AG08396 (cell line): ENCODE results near the gene ZNF276.
"Not testable (repeated sequence)": the region's sequence is repeated elsewhere in the genome, so short reads cannot be mapped to it uniquely, and the experiment has no call there.

ENCODE experiments used
- DNase-seq: peaks from one replicate; pipeline ENCODE4 v3.0.0; 2012; ENCODE audit warnings: low spot score, mixed read lengths

The ZNF276 gene

DNA sequence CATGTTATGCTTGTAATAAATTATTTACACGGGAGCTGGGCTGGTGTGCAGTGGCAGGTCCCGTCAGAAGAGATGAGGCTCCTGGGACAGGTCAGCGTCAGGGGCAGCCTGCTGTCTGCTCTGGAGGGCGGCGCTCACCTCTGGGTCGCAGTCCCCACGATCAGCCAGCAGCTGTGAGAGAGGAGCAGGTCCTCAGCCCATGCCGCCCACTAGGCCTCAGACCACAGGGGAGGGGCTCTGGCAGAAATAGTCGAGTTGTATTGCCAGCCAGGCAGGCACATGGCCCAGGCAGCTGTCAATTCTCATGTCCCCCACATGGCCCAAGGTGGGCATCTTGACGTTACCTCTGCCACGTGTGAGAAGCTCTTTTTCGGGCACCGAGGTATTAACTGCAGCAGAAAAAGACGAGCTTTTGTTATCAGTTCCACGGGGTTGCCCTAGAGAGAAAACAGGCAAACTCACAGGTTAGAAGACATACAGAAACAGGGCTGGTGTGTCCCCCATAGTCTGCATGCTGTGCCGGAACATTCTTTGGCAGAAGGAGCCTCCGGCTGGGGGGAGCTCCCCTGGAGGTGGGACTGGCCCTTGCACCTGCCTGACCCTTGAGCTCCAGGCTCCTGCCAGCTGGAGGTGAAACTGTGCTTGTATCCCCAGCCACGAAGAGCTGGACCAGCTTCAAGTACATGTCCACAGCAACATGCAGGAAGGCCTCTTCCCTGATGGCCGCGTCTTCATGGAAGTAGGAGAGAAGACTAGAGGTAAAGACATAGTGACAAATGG is 17.4 kb downstream of the ZNF276 start:
- DNase-seq: no peak

DNA sequence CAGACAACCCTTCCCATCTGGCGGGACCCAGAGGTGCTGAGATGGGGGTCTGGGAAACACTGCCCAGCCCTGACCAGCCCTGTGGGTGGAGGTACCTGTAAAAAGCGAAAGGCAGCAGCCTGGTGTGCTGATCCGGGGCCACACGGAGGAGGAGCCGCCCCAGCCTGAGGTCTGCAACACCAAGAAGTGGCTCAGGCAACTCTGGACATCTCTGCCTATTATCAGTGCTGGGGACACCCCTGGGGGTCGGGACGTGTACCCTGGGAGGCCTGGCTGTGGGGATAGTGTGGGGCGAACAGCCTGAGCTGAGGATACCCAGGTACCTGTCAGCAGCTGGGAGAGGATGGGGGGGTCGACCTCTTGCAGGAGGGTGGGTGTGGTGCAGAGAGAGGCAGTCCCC is 18.0 kb downstream of the ZNF276 start:
- no peak for DNase-seq

DNA sequence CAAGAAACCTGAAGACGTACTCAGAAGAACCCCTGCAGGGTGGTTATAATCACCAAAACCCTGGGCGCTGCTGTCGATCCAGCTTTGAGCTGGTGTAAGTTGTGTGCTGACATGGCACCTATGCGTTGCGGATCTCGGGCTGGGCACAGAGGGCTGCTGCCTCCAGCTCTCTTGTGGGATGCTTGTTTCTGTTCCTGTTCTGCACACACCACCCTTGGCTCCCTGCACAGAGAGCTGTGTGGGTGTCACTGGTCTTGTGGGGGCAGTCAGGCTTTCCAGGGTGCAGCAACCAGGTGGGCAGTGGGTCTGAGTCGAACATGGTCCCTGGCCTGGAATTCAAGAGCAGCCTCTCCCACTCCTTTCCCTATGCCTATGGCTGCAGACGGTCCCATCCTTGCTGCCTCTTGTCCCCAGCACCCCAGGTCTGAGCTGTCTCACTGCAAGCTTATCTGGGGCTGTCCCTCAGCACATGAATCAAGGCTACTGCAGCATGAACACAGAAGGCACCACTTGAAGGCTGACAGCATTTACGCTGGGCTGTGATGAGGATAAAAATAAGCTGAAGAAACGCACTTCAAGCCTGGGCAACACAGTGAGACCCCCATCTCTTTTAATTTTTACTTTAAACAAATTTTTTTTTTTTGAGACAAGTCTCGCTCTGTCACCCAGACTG is 20.1 kb downstream of the ZNF276 start:
- DNase-seq: no peak

DNA sequence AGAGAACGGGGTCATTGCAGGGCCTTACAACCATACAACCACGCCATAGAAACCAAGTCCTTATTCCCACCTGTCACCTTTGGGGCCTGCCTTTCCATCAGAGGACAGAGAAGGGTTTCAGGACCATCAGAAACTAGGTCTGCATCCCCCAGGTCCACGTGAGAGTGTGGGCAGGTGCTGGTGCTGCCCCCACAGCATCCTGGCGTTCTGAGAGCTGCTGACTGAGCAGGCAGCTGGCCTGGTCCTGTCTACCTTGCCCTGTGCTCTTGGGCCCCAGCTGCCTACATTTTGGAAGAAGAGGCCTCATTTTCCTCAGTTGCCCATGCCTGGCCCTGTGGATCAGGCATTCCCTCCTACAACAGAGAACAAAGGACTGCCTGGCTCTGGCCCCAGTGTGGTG is 21.6 kb downstream of the ZNF276 start:
- no peak for DNase-seq

DNA sequence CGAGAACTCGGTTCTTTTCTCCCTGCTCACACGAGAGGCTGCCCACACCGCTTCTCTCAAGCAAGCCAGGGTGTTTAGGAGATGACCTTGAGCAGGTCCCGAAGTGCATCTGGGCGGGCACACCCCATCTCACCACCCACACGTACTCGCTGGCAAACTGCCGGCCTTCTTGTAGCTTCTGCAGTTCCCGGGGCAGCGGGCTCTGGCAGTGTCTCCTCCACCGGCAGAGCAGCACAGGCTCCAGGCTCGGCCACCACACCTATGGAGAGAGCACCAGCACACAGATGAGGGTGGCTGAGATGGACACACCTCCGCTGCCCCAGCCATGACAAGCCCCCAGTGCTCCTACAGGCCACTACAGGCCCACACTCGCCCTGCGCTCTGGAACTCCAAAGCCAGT is 23.5 kb downstream of the ZNF276 start:
- no peak for DNase-seq

DNA sequence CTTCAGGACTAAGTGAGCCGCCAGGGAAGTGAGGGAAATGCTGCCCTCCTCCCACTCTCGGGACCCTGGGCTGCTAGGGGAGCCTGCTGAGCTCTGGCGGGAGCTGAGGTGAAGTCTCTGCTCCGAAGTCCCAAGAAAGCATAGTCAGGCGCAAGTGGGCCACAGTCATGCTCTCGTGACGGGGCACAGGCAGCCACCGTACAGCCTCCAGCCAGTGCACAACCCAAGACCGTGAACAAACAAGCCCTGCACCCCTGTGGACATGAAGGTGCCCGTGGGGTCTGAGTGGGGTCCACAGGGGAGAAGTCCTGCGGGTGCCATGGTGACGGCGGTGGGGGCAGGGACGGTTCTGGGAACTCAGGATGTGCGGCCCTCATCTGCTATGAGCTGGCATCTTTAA is 24.7 kb downstream of the ZNF276 start:
- DNase-seq: no peak

DNA sequence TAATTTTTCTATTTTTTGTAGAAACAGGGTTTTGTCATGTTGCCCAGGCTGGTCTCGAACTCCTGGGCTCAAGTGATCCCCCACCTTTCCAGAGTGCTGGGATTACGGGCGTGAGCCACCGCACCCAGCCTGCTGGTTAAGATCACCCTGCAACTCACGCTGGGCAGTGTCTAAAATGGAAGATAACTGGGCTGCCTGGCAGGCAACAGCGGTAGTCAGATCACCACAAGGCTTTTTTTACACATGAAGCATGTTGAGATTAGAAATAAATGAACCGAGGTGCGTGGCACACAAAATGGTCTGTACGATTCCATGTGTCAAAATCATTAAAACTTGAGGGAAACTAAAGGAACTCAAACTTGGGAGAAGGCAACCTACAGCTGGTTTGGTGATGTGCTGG is 26.7 kb downstream of the ZNF276 start:
- no peak for DNase-seq

DNA sequence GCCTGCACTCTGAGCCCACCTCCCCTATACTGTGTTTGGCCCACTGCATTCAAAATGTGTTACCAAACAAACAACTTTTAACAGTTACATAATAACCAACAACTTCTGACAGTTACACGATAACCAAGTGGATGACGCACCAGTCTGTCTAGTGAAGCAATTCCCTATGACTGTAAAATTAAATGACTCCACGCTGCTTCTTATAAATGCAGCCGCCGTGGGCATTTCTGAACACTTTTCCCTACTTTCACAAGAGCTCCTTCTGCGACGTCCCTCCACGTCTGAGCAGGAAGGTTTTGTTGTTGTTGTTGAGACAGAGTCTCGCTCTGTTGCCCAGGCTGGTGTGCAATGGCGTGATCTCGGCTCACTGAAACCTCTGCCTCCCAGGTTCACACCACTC is 27.6 kb downstream of the ZNF276 start:
- no peak for DNase-seq

DNA sequence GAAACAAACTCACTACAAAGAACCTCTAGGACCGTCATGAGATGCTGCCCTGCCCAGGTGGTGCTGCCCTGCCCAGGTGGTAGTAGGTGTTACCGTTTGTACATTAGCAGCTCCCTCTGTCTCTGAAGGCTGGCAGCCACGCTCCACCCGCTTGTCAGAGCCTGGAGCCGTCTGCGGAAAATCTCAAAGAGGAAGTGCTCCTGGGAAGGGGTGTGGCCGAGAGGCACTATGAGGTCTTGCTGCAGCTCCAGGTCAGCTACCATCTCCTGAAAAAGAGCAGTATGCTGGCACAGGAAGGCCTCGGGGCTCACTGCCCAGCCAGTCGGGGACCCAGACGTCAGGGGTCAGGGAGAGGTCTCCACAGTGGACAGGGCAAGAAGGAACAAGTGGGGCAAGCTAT is 28.3 kb downstream of the ZNF276 start:
- DNase-seq: no peak

DNA sequence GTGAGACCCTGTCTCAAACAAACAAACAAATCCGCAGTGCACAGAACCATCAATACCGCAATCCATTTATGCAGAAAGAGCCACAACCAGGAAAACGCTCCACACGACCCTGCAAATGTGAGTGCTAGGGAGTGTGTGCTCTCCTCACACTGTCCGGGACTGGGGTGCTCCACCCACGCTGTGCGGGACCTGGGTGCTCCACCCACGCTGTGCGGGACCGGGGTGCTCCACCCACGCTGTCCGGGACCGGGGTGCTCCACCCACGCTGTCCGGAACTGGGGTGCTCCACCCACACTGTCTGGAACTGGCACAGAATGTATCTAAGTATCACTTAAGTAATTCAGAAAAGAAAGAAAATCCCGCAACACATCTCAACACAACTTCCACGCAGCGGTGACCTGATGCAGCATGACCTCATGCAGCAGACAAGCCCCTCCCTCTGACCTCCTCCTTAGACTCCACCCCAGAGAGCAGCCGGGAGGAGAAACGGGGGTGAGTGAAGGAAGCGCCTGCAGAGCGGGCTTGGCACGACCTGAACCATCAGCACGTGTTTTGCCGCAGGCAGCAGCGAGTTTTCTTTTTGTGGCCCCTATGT is 38.5 kb downstream of the ZNF276 start:
- no peak for DNase-seq

DNA sequence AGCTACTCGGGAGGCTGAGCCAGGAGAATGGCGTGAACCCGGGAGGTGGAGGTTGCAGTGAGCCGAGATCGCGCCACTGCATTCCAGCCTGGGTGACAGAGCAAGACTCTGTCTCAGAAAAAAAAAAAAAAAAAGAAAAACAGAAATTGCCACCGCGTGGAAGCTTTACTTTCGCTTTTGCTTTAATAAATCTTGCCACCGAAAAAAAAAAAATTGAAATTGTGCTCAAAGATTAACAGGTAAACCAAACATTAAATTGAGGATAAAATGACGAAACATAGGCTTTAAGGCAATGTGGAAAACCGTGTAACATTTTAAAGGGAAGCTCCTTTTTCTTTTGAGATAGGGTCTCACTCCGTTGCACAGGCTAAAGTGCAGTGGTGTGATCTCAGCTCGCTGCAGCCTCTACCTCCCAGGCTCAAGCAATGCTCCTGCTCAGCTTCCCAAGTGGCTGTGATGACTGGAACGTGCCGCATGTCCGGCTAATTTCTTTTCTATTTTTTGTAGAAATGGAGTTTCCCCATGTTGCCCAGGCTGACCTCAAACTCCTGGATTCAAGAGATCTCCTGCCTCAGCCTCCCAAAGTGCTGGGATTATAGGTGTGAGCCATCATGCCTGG is 40.1 kb downstream of the ZNF276 start:
- DNase-seq: no peak

DNA sequence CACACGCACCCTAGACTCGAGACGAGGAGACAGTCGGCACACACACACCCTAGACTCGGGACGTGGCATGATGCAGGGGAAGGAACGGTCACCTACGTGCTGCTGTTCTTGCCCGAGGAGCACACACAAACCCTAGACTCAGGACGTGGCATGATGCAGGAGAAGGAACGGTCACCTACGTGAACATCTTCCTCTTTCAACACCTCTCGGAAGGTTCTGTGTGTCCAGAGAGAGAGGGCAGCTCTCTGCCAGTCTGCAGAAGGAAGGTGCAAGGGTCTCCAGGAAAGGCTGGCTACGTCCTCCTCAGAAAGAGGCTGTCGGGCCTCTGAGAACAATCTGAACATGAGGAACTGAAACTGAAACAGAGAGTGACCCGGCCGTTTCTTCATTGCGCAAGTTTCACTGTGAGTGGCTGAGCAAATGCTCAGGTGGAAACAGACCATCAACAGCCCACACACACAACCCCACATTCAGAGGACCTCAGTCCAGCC is 43.4 kb downstream of the ZNF276 start:
- no peak for DNase-seq

DNA sequence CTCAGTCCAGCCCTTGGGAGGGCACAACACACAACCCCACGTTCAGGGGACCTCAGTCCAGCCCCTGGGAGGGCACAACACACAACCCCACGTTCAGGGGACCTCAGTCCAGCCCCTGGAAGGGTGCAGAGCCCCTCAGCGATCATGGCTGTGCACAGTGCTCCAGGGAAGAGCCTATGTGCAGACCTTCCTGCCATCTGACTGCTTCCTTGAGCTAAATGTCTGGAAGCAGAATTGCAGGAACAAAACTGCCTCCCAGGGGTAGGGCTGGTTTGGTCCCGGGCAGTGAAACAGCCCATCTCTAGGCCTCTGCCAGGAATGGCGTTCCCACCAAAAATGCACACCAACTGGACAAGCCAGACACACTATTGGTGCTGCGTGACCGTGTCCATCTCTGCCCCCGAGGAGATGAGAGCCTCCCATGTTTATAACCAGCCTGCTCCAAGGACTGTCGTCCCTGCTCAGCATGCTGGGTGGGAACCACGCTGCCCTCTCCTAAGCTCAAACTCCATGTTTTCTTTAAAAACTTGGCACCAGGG is 44.0 kb downstream of the ZNF276 start:
- no peak for DNase-seq

DNA sequence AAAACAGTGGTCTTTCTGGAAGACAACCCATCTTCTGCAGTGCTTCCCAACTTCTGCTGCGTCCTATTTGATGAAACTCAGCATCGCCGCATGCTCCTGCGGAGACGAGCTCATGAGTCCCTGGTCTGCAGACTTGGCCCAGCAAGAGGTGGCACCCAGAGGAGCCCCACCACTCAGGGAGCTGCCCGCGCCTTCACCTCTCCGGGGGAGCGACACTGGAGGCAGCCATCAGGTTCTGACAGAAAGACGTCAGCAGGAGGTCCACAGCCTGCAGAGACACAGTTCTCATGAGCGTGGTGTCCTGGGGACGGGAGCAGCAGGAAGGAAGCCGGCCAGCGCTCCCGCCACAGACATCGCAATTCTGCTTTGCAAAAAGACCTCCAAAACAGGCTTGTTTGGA is 49.0 kb downstream of the ZNF276 start:
- DNase-seq: no peak

DNA sequence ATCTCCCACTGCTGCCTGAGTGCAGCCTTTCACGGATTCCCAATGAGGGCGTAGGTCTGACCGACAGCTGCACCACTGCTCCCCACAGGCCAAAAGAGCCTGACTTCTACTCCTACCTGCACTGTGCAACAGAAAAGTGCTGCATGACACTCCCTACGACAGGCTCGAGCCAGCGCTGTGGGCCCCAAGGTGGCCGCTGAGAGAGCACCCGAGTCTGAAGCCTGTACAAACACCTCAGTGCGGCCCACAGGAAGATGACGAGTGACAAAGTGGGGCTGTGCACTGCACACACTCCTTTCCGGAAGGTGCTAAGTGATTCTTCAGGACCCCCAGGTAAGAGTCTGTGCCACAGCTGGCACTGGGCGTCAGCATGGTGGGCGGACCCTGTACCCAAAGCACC is 53.9 kb downstream of the ZNF276 start:
- no peak for DNase-seq

DNA sequence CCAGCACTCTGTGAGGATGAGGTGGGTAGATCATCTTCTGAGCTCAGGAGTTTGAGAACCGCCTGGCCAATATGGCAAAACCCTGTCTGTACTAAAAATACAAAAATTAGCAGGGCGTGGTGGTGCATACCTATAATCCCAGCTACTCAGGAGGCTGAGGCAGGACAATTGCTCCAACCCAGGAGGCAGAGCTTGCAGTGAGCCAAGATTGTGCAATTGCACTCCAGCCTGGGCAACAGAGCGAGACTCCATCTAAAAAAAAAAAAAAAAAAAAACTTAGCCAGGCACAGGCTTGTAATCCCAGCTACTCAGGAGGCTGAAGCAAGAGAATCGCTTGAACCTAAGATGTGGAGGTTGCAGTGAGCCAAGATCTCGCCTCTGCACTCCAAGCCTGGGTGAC is 56.9 kb downstream of the ZNF276 start:
- not testable (repeated sequence) for DNase-seq

DNA sequence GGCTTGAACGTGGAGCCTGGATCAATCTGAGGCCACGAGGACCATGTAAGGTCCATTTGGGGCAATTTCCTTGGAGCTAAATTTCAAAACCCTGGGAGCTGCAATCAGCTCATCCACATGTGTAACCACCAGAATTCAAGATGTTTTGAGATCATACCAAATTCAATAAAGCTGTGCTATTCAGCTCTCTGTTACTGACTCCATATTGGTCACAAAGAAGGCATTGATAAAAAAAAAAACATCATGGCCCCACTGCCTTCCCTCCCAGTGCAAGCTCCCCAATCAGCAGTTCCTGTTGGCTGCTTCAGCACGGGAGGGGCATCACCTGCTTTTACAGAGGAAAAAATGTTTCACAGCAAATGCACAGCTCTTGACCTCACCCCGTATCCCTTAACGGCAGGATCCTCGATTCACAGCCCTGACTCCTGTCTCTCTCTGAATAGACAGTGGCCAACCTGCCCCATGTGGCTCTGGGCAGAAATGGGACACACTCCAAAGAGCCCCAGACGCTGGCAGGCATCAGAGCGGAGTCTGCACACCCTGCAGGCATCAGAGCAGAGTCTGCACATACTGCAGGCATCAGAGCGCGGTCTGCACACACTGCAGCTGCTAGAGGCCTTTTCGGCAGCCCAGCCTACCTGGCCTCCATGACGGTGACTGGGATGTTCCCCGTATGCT is 58.0 kb downstream of the ZNF276 start:
- DNase-seq: no peak

DNA sequence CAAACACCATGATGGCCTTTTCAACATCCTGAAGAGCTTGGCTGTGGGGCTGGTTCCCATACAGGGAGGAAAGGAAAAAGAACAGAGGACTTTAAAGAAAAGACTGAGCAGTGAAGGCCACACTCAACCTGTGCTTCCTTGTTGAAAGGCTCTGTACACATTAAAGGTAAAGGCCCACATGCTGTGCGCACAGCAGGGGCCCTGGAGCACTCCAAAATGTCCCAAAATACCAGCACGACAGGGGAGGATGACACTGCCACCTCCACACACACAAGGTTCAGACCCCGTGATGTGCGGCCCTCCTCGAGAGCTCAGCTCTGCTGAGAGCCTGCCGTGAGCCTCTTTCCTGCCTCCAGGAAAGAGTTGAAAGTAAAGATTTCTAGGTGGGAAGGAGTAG is 58.6 kb downstream of the ZNF276 start:
- no peak for DNase-seq

DNA sequence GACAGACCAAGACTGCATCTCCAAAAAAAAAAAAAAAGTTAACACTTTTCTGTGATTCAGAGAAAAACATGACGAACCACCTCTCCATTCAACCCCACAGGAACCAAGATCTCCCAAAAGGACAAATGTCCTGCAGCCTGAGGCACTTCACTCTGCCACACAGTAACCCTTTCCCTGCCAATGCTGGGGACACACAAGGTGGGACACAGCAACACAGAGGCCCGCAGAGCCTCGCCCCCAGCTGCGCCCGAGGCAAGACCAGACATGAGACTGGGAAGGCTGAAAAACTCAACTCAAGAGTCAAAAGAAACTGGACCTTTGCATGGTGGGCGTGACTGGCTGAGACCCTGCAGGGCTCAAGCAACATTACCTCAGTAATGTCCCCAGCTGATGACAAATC is 61.2 kb downstream of the ZNF276 start:
- DNase-seq: no peak

DNA sequence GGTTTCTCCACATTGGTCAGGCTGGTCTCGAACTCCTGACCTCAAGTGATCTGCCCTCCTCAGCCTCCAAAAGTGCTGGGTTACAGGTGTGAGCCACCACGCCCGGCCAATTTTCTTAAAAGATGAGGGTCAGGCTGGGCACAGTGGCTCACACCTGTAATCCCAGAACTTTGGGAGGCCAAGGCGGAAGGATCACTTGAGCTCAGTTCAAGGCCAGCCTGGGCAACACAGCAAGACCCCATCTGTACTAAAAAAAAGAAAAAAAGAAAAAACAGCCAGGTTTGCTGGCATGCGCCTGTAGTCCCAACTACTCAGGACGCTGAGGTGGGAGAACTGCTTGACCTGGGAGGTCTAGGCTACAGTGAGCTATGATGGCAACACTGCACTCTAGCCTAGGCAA is 62.6 kb downstream of the ZNF276 start:
- not testable (repeated sequence) for DNase-seq

DNA sequence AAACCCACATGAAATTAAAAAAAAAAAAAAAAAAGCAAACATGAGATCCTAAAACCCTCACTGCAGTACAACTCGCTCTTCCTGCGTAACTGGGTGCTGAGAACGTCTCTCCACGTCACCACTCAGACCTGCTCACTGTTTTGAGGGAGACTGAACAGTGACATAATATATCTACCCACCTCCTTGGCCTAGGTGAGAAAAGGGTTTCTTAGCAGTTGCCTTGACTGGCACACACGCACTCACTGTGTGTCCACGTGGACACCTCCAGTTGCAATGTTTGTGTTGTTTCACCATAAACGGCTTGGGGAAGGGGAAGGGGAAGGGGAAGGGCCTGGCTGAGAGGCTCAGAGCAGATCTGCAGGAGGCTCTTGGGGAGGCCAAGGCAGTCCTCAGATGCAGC is 63.1 kb downstream of the ZNF276 start:
- DNase-seq: no peak

DNA sequence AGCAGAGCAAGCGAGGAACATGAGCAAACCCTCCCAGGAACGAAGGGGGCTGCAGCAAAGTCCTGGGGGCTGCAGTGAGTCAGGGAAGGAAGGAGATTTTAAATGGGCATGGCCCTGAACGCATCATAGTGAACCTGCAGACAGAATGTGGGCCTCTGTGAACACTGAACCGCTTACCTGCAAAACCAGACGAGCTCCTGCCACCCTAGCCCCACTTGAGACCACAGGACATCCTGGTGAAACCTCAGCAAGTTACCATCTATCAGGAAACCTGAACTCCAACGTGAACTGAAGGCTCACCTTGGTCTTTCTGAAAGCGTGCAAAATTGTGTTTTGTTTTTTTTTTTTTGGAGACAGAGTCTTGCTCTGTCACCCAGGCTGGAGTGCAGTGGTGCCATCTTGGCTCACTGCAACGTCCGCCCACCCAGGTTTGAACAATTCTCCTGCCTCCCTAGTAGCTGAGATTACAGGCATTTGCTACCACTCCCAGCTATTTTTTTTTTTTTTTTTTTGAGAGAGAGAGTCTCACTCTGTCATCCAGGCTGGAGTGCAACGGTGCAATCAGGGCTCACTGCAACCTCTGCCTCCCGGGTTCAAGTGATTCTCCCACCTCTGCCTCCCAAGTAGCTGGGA is 64.3 kb downstream of the ZNF276 start:
- no peak for DNase-seq
